HCT116 (cell line): ENCODE measurements around the gene SCGB3A1. TPM values are rescaled to one million over a fixed set of nuclear protein-coding genes. Genes with fewer than 3 reads are reported as not detected.

Source experiments
- ATAC-seq: fragments of 200-7000 bp; cut with Tn5 transposase; 2 replicates; pipeline ENCODE4 v1.9.1; 2020; ENCODE audit warnings: mild to moderate bottlenecking, moderate library complexity
- Bru-seq: library from RNA; stranded (reverse); fragments of 400-500 nt; gene quantifications from one replicate; lab custom pipeline; 2021; lab: Mats Ljungman, UMichigan
- BruChase-seq, 2 experiments: library from RNA; stranded (reverse); fragments of 400-500 nt; gene quantifications; one replicate each; lab custom pipeline; 2021; lab: Mats Ljungman, UMichigan
- BruUV-seq: library from RNA; stranded (reverse); fragments of 400-500 nt; replicated peaks from 2 replicates; lab custom pipeline; 2021; lab: Mats Ljungman, UMichigan
- CTCF ChIA-PET: fragments of 300-600 bp; sonication (Branson Sonifier 250); formaldehyde crosslinking; loops from one replicate; lab custom pipeline; 2021; ENCODE audit warnings: antibody characterized with exemption; lab: Charles Lee
- POLR2A ChIA-PET: fragments of 300-600, 350-600 bp; sonication (Branson Sonifier 250); formaldehyde crosslinking; loops from one replicate; lab custom pipeline; 2021; ENCODE audit warnings: antibody characterized with exemption; lab: Charles Lee
- RAD21 ChIA-PET, 2 experiments: fragments of 300-600 bp; sonication (Branson Sonifier 250); formaldehyde crosslinking; loops; one replicate each; lab custom pipeline; 2023; ENCODE audit warnings: low total read pairs in 2 of 2; ENCODE audit not compliant: uncharacterized antibody in 2 of 2, unreplicated experiment in 2 of 2, low non-redundant PET in 1 of 2; lab: Charles Lee
- DNase-seq: peaks from one replicate; pipeline ENCODE4 v3.0.0-alpha.2; 2010; ENCODE audit warnings: low read depth, low spot score
- H2AFZ ChIP-seq: fragments of 200-600 bp; shearing (Covaris generic), sonication (generic); 2 replicates; pipeline ENCODE4 v1.6.1; 2017; ENCODE audit warnings: low read depth, mixed run types, mixed read lengths, antibody characterized with exemption, low read length; ENCODE audit not compliant: poor library complexity, severe bottlenecking
- H3K27ac ChIP-seq: 2 replicates; pipeline ENCODE4 v1.5.1; 2012; ENCODE audit warnings: low read depth, low read length
- H3K27me3 ChIP-seq: fragments of 200-600 bp; sonication (generic); 2 replicates; pipeline ENCODE4 v1.6.1; 2016; ENCODE audit warnings: mixed run types, low read length, mixed read lengths; ENCODE audit not compliant: insufficient read depth
- H3K36me3 ChIP-seq, 2 experiments: fragments of 200-500 bp in 1 of 2; fragments of 200-600 bp in 1 of 2; sonication (Bioruptor generic) in 1 of 2; sonication (generic) in 1 of 2; 2 replicates each; pipeline versions ENCODE4 v1.5.1 to v1.6.1; 2014 to 2016; ENCODE audit warnings: low read length in 2 of 2, inconsistent platforms in 1 of 2, mixed read lengths in 1 of 2, mixed run types in 1 of 2; ENCODE audit not compliant: insufficient read depth in 2 of 2, control insufficient read depth in 1 of 2
- H3K4me1 ChIP-seq, 2 experiments: fragments of 200-600 bp in 1 of 2; sonication (generic) in 1 of 2; 2 replicates each; pipeline versions ENCODE4 v1.5.1 to v1.6.1; 2012 to 2017; ENCODE audit warnings: low read length in 2 of 2, inconsistent platforms in 1 of 2, mild to moderate bottlenecking in 1 of 2, mixed read lengths in 1 of 2, mixed run types in 1 of 2, moderate library complexity in 1 of 2; ENCODE audit not compliant: insufficient read depth in 2 of 2, control insufficient read depth in 1 of 2
- H3K4me2 ChIP-seq: fragments of 200-600 bp; sonication (generic); 2 replicates; pipeline ENCODE4 v1.6.1; 2017; ENCODE audit warnings: mixed run types, low read length, mixed read lengths
- H3K4me3 ChIP-seq, 2 experiments: fragments of 200-600 bp in 1 of 2; sonication (generic) in 1 of 2; replicated peaks in 1 of 2; 2 replicates each; pipeline ENCODE4 v1.5.1; 2011 to 2016; ENCODE audit warnings: low read length in 2 of 2, control low read depth in 1 of 2, low read depth in 1 of 2, mild to moderate bottlenecking in 1 of 2, mixed read lengths in 1 of 2, mixed run types in 1 of 2
- H3K79me2 ChIP-seq: fragments of 200-600 bp; sonication (generic); 2 replicates; pipeline ENCODE4 v1.6.1; 2017; ENCODE audit warnings: mild to moderate bottlenecking, mixed run types, low read length, moderate library complexity, mixed read lengths; ENCODE audit not compliant: insufficient read depth
- H3K9ac ChIP-seq: fragments of 200-600 bp; sonication (generic); 2 replicates; pipeline ENCODE4 v1.6.1; 2016; ENCODE audit warnings: low read length, mixed read lengths
- H3K9me2 ChIP-seq: fragments of 200-600 bp; sonication (generic), shearing (Covaris generic); 2 replicates; pipeline ENCODE4 v1.6.1; 2017; ENCODE audit warnings: mixed run types, mild to moderate bottlenecking, moderate library complexity; ENCODE audit not compliant: insufficient read depth
- H3K9me3 ChIP-seq, 2 experiments: fragments of 200-500 bp in 1 of 2; fragments of 200-600 bp in 1 of 2; sonication (Bioruptor generic) in 1 of 2; sonication (generic) in 1 of 2; 2 replicates each; pipeline ENCODE4 v1.6.1; 2014 to 2017; ENCODE audit warnings: low read length in 2 of 2, mixed read lengths in 2 of 2, inconsistent platforms in 1 of 2, low read depth in 1 of 2, mild to moderate bottlenecking in 1 of 2, mixed run types in 1 of 2, moderate library complexity in 1 of 2; ENCODE audit not compliant: control insufficient read depth in 1 of 2, insufficient read depth in 1 of 2
- H4K20me1 ChIP-seq: fragments of 200-600 bp; sonication (generic), shearing (Covaris generic); 2 replicates; pipeline ENCODE4 v1.6.1; 2017; ENCODE audit warnings: mixed run types, mild to moderate bottlenecking, moderate library complexity; ENCODE audit not compliant: insufficient read depth
- CEBPB ChIP-seq: IDR thresholded peaks from 2 replicates; pipeline ENCODE4 v1.6.1; 2012; ENCODE audit warnings: low read depth
- ELF1 ChIP-seq: IDR thresholded peaks from 2 replicates; pipeline ENCODE4 v1.6.1; 2012; ENCODE audit warnings: low read depth, borderline replicate concordance
- EZH2 ChIP-seq: fragments of 200-600 bp; sonication (generic); IDR thresholded peaks from 2 replicates; pipeline ENCODE4 v1.6.1; 2017; ENCODE audit warnings: antibody characterized with exemption, mixed run types
- FOSL1 ChIP-seq: IDR thresholded peaks from 2 replicates; pipeline ENCODE4 v1.6.1; 2012; ENCODE audit warnings: low read depth
- MAX ChIP-seq: IDR thresholded peaks from 2 replicates; pipeline ENCODE4 v1.6.1; 2012
- POLR2A ChIP-seq: IDR thresholded peaks from 2 replicates; pipeline ENCODE4 v1.7.0; 2011; ENCODE audit warnings: borderline replicate concordance; ENCODE audit not compliant: insufficient read depth, insufficient read length; ENCODE audit errors: extremely low read depth
- POLR2AphosphoS5 ChIP-seq: IDR thresholded peaks from 2 replicates; pipeline ENCODE4 v1.6.1; 2011; ENCODE audit warnings: mild to moderate bottlenecking, low read depth, low read length, moderate library complexity
- RAD21 ChIP-seq: IDR thresholded peaks from 2 replicates; pipeline ENCODE4 v1.6.1; 2012; ENCODE audit warnings: low read depth, mild to moderate bottlenecking
- REST ChIP-seq: IDR thresholded peaks from 2 replicates; pipeline ENCODE4 v1.6.1; 2012; ENCODE audit warnings: low read depth
- SP1 ChIP-seq: IDR thresholded peaks from 2 replicates; pipeline ENCODE4 v1.6.1; 2012; ENCODE audit warnings: low read depth
- SRF ChIP-seq: IDR thresholded peaks from 2 replicates; pipeline ENCODE4 v1.6.1; 2012; ENCODE audit warnings: low read depth
- TCF7L2 ChIP-seq: IDR thresholded peaks from 2 replicates; pipeline ENCODE4 v1.7.0; 2011; ENCODE audit warnings: borderline replicate concordance, inconsistent platforms; ENCODE audit not compliant: insufficient read depth, insufficient read length; ENCODE audit errors: extremely low read depth
- ZNF274 ChIP-seq: fragments of 200-500 bp; sonication (Bioruptor generic); IDR thresholded peaks from 2 replicates; pipeline ENCODE4 v1.6.1; 2014; ENCODE audit warnings: mild to moderate bottlenecking, low read depth, low read length, inconsistent platforms
- intact Hi-C: fragments of 100-400 bp; cut with micrococcal nuclease; formaldehyde crosslinking; loops from 2 replicates; pipeline ENCODE4 v1.10.0; 2022
- long read RNA-seq: library from polyadenylated mRNA; unstranded; transcript quantifications from one replicate; pipeline ENCODE4 v2.0.0, GENCODE V29; 2021; ENCODE audit not compliant: unreplicated experiment
- polyA plus RNA-seq: library from polyadenylated mRNA; unstranded; fragments of >200 nt; gene quantifications from 2 replicates; pipeline ENCODE4 v1.2.1, GENCODE V29; 2012; ENCODE audit warnings: missing spikeins
- total RNA-seq: library from RNA; stranded (reverse); gene quantifications from one replicate; pipeline ENCODE4 v1.2.1, GENCODE V29; 2021; ENCODE audit not compliant: unreplicated experiment
- TF ChIP-seq, protein P1 (sequence below): IDR thresholded peaks from 2 replicates; pipeline ENCODE4 v1.6.1; 2012
- TF ChIP-seq, protein P2 (sequence below): IDR thresholded peaks from 2 replicates; pipeline ENCODE4 v1.6.1; 2011; ENCODE audit warnings: mild to moderate bottlenecking, low read length, moderate library complexity; ENCODE audit not compliant: insufficient replicate concordance; ENCODE audit errors: extremely low read depth

Gene SCGB3A1
- total RNA-seq (not detected), Bru-seq, nascent RNA (not detected), BruChase-seq, experiment 1, labeled RNA remaining after a 6-hour chase (not detected), BruChase-seq, experiment 2, labeled RNA remaining after a 2-hour chase (not detected)
- not detected in 2 replicates for polyA plus RNA-seq
- long read RNA-seq: 0 reads

DNA sequence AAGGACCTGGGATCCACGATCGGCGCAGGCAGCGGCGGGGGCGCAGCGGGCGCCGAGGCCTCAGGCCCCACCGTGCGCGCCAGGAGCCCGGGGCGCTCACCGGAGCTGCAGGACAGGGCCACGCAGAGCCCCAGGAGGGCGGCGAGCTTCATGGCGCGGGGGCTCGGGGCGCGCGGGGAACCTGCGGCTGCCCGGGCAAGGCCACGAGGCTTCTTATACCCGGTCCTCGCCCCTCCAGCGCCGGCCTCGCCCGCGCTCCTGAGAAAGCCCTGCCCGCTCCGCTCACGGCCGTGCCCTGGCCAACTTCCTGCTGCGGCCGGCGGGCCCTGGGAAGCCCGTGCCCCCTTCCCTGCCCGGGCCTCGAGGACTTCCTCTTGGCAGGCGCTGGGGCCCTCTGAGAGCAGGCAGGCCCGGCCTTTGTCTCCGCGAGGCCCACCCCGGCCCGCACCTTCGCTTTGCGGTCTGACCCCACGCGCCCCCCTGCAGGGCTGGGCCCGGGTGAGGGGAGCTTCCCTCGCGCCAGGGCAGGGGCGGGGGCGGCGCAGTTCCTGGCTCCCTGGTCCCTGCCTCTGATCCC lies at the start of gene SCGB3A1:
Gene SCGB3A1 (minus strand): TSS at position 189 of the 577 bp plus-strand sequence. CDS start 37 bp downstream, at position 152.
- ChIA-PET POLR2A (no interaction called here), RAD21 (no interaction called here), CTCF (no interaction called here)
- H3K9me2 ChIP-seq: no peaks in the 10 kb centered on the region
- no peak within 1 kb of the TSS for H2AFZ ChIP-seq
- H3K4me2 ChIP-seq: no peak within 1 kb of the TSS
- H4K20me1 ChIP-seq: no peaks in the 10 kb centered on the region
- no peak within 1 kb of the TSS for H3K4me3 ChIP-seq
- TF ChIP-seq MAX: no peak
- TF ChIP-seq FOSL1: no peak
- no peak for TF ChIP-seq ELF1
- no peak for TF ChIP-seq REST
- no peak for TF ChIP-seq TCF7L2
- TF ChIP-seq POLR2AphosphoS5: no peak
- no peak for TF ChIP-seq SP1
- TF ChIP-seq, protein P1, sequence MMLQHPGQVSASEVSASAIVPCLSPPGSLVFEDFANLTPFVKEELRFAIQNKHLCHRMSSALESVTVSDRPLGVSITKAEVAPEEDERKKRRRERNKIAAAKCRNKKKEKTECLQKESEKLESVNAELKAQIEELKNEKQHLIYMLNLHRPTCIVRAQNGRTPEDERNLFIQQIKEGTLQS: no peak
- TF ChIP-seq RAD21: no peak
- no peak for TF ChIP-seq EZH2
- no peak for TF ChIP-seq CEBPB
- TF ChIP-seq, protein P2, sequence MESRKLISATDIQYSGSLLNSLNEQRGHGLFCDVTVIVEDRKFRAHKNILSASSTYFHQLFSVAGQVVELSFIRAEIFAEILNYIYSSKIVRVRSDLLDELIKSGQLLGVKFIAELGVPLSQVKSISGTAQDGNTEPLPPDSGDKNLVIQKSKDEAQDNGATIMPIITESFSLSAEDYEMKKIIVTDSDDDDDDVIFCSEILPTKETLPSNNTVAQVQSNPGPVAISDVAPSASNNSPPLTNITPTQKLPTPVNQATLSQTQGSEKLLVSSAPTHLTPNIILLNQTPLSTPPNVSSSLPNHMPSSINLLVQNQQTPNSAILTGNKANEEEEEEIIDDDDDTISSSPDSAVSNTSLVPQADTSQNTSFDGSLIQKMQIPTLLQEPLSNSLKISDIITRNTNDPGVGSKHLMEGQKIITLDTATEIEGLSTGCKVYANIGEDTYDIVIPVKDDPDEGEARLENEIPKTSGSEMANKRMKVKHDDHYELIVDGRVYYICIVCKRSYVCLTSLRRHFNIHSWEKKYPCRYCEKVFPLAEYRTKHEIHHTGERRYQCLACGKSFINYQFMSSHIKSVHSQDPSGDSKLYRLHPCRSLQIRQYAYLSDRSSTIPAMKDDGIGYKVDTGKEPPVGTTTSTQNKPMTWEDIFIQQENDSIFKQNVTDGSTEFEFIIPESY: no peak
- TF ChIP-seq ZNF274: no peak
- no peak for TF ChIP-seq SRF
- TF ChIP-seq POLR2A: no peak
- H3K9ac ChIP-seq: no peak within 1 kb of the TSS
- H3K27me3 ChIP-seq: no peaks in the 10 kb centered on the region
- intact Hi-C loops: no loop called here
- H3K79me2 ChIP-seq: no peaks in the 10 kb centered on the region
- H3K36me3 ChIP-seq: no peaks in the 10 kb centered on the region
- no peaks in the 10 kb centered on the region for H3K9me3 ChIP-seq
- H3K27ac ChIP-seq: no peak within 1 kb of the TSS
- no TSS peak for BruUV-seq
- DNase-seq: no peak
- H3K4me1 ChIP-seq: no peaks in the 10 kb centered on the region
- ATAC-seq: no peak
